AG04450 (cell line): Measurements from ENCODE around the gene EEF1AKMT1. TPM values are rescaled to one million over a fixed set of nuclear protein-coding genes. Genes with fewer than 3 reads are reported as not detected.
"Not testable (repeated sequence)": the region's sequence is repeated elsewhere in the genome, so short reads cannot be mapped to it uniquely, and the experiment has no call there.

Experiments
- CTCF ChIA-PET: fragments of 300-600, 350-600 bp; formaldehyde crosslinking; extraction: SDS; loops from one replicate; lab custom pipeline; 2022; ENCODE audit warnings: antibody characterized with exemption, inconsistent platforms; lab: Charles Lee
- POLR2A ChIA-PET: fragments of 350-600 bp; formaldehyde crosslinking; extraction: SDS; loops from one replicate; lab custom pipeline; 2021; ENCODE audit warnings: antibody characterized with exemption, inconsistent platforms; lab: Yijun Ruan, JAX
- DNase-seq: peaks from one replicate; pipeline ENCODE4 v3.0.0-alpha.2; 2011; ENCODE audit warnings: low read depth, low spot score
- H3K27ac ChIP-seq: one replicate; pipeline ENCODE4 v1.5.1; 2012; ENCODE audit warnings: low read depth, low read length, control low read depth
- H3K27me3 ChIP-seq: one replicate; pipeline ENCODE4 v1.6.0; 2012; ENCODE audit warnings: low read length; ENCODE audit not compliant: control insufficient read depth, insufficient read depth
- H3K4me3 ChIP-seq: 2 replicates; pipeline ENCODE4 v1.5.1; 2011; ENCODE audit warnings: mild to moderate bottlenecking, low read depth, low read length, control low read depth
- H3K9me3 ChIP-seq: 2 replicates; pipeline ENCODE4 v1.5.1; 2012; ENCODE audit warnings: low read length; ENCODE audit not compliant: control insufficient read depth, insufficient read depth
- CTCF ChIP-seq: IDR thresholded peaks from 2 replicates; pipeline ENCODE4 v1.5.1; 2011; ENCODE audit warnings: low read depth, low read length, control low read depth, inconsistent platforms
- polyA plus RNA-seq: library from polyadenylated mRNA; depleted of rRNA; stranded (reverse); fragments of >200 nt; gene quantifications from 2 replicates; pipeline ENCODE4 v1.2.3, GENCODE V29; 2011; rRNA removed

Gene EEF1AKMT1
- polyA plus RNA-seq, 1 experiment: 19.5 TPM

- no peak for TF ChIP-seq CTCF
- POLR2A ChIA-PET: no interaction called here
Measured at GRCh38 chr13:20684041-20684440, 89.7 kb downstream of the EEF1AKMT1 start.

GRCh38 chr13:20682061-20682460 lies 91.7 kb downstream of the EEF1AKMT1 start:
- ChIA-PET CTCF (interaction anchor here (1.2 to 1.3 kb wide), 2 partner anchors 21 to 22 kb away, joined by 3 read pairs; partner anchors contain the start of gene IL17D), POLR2A (no interaction called here)

More at GRCh38 chr13:20684041-20684440, 89.7 kb downstream of the EEF1AKMT1 start:
- no peak for DNase-seq
- no peak overlapping the region for H3K4me3 ChIP-seq
- no peak overlapping the region for H3K27ac ChIP-seq
- H3K9me3 ChIP-seq: no peaks in the 10 kb centered on the region; the same call in 1 of the 2 replicates
- CTCF ChIA-PET: no interaction called here
- H3K27me3 ChIP-seq: no peaks in the 10 kb centered on the region

GRCh38 chr13:20681481-20681880 lies 92.3 kb downstream of the EEF1AKMT1 start:
- H3K4me3 ChIP-seq, H3K27ac ChIP-seq, H3K9me3 ChIP-seq, POLR2A ChIA-PET, H3K27me3 ChIP-seq: not testable (repeated sequence)
- peak; percentile 33 for DNase-seq
- CTCF ChIA-PET: interaction anchor here (1.0 to 1.3 kb wide), 3 partner anchors 21 to 187 kb away, joined by 3 read pairs; partner anchors contain the start of gene IL17D

More at GRCh38 chr13:20682061-20682460, 91.7 kb downstream of the EEF1AKMT1 start:
- no peak for TF ChIP-seq CTCF
- Histone ChIP-seq H3K9me3 (no peaks in the 10 kb centered on the region; the same call in 1 of the 2 replicates), H3K27me3 (no peaks in the 10 kb centered on the region), H3K27ac (no peak overlapping the region), H3K4me3 (no peak overlapping the region)
- DNase-seq: no peak

GRCh38 chr13:20680416-20681080 lies 93.2 kb downstream of the EEF1AKMT1 start:
- no peak overlapping the region for H3K4me3 ChIP-seq
- DNase-seq: no peak
- no peak for TF ChIP-seq CTCF
- no peaks in the 10 kb centered on the region for H3K27me3 ChIP-seq
- H3K27ac ChIP-seq: no peak overlapping the region
- CTCF ChIA-PET: interaction anchor here (1.0 to 1.1 kb wide), 2 partner anchors 24 to 186 kb away, joined by 3 read pairs; partner anchors contain the start of gene IL17D
- POLR2A ChIA-PET: no interaction called here
- H3K9me3 ChIP-seq: no peaks in the 10 kb centered on the region; the same call in 1 of the 2 replicates

GRCh38 chr13:20679879-20680278 lies 93.9 kb downstream of the EEF1AKMT1 start:
- no peak for DNase-seq
- POLR2A ChIA-PET: no interaction called here
- TF ChIP-seq CTCF: no peak

More at GRCh38 chr13:20679879-20680278, 93.9 kb downstream of the EEF1AKMT1 start:
- no peak overlapping the region for H3K4me3 ChIP-seq
- CTCF ChIA-PET: interaction anchor here (1.0 to 1.1 kb wide), 2 partner anchors 24 to 798 kb away, joined by 3 read pairs; partner anchors contain the start of gene IL17D
- H3K27ac ChIP-seq: no peak overlapping the region
- no peaks in the 10 kb centered on the region for H3K27me3 ChIP-seq
- H3K9me3 ChIP-seq: no peaks in the 10 kb centered on the region; the same call in 1 of the 2 replicates

Other genes with a start within 250 kb of the EEF1AKMT1 start
- gene CRYL1, start 248.1 kb downstream of the EEF1AKMT1 start, polyA plus RNA-seq: 21.6 and 23.2 TPM in 2 replicates
- gene IFT88, start 206.8 kb downstream of the EEF1AKMT1 start, polyA plus RNA-seq: 11.0 and 15.8 TPM in 2 replicates
- gene IL17D, start 70.3 kb downstream of the EEF1AKMT1 start, polyA plus RNA-seq: 3.0 and 3.2 TPM in 2 replicates
- 10.9 and 14.4 TPM in 2 replicates for gene XPO4, start 128.8 kb upstream of the EEF1AKMT1 start, polyA plus RNA-seq